Neural progenitor cell (in vitro differentiated cells): ENCODE results near the gene CC2D1A. TPM values are rescaled to one million over a fixed set of nuclear protein-coding genes. Genes with fewer than 3 reads are reported as not detected.

ENCODE experiments used
- DNase-seq: peaks from one replicate; pipeline ENCODE4 v3.0.0-alpha.2; 2016; ENCODE audit warnings: low spot score
- H2AFZ ChIP-seq: fragments of 200-600 bp; sonication (generic); replicated peaks from 2 replicates; pipeline ENCODE4 v1.6.1; 2016; ENCODE audit warnings: antibody characterized with exemption
- H3F3A ChIP-seq: fragments of 200-600 bp; sonication (generic); 2 replicates; pipeline ENCODE4 v1.6.1; 2016; ENCODE audit warnings: antibody characterized with exemption, low read depth
- H3K27ac ChIP-seq: fragments of 200-600 bp; sonication (generic); 2 replicates; pipeline ENCODE4 v1.5.1; 2016; ENCODE audit warnings: mild to moderate bottlenecking
- H3K27me3 ChIP-seq: fragments of 200-600 bp; sonication (generic); 2 replicates; pipeline ENCODE4 v1.6.1; 2016; ENCODE audit warnings: mild to moderate bottlenecking, moderate library complexity
- H3K36me3 ChIP-seq: fragments of 200-600 bp; sonication (generic); 2 replicates; pipeline ENCODE4 v1.5.1; 2016
- H3K4me1 ChIP-seq: fragments of 200-600 bp; sonication (generic); 2 replicates; pipeline ENCODE4 v1.6.1; 2016; ENCODE audit warnings: mixed run types
- H3K4me2 ChIP-seq: fragments of 200-600 bp; sonication (generic); 2 replicates; pipeline ENCODE4 v1.6.1; 2016
- H3K4me3 ChIP-seq: fragments of 200-600 bp; sonication (generic); 2 replicates; pipeline ENCODE4 v1.5.1; 2016
- H3K79me2 ChIP-seq: fragments of 200-600 bp; sonication (generic); 2 replicates; pipeline ENCODE4 v1.6.1; 2016; ENCODE audit warnings: low read depth
- H3K9ac ChIP-seq: fragments of 200-600 bp; sonication (generic); 2 replicates; pipeline ENCODE4 v1.6.1; 2016
- H3K9me3 ChIP-seq: fragments of 200-600 bp; sonication (generic); 2 replicates; pipeline ENCODE4 v1.5.1; 2016; ENCODE audit warnings: low read depth
- H4K20me1 ChIP-seq: fragments of 200-600 bp; sonication (generic); 2 replicates; pipeline ENCODE4 v1.6.1; 2016; ENCODE audit warnings: low read depth
- H3K27ac Mint-ChIP-seq: 3 replicates; pipeline ENCODE4 v1.8.0; 2021; ENCODE audit warnings: mixed read lengths
- H3K27me3 Mint-ChIP-seq: 2 replicates; pipeline ENCODE4 v1.8.0; 2022; ENCODE audit warnings: low read depth, mild to moderate bottlenecking, inconsistent platforms, moderate library complexity, mixed read lengths; ENCODE audit not compliant: insufficient read depth
- H3K36me3 Mint-ChIP-seq: 3 replicates; pipeline ENCODE4 v1.8.0; 2021; ENCODE audit warnings: mixed read lengths
- H3K4me1 Mint-ChIP-seq: 3 replicates; pipeline ENCODE4 v1.8.0; 2021; ENCODE audit warnings: mixed read lengths
- H3K4me3 Mint-ChIP-seq: 3 replicates; pipeline ENCODE4 v1.8.0; 2021; ENCODE audit warnings: mild to moderate bottlenecking, moderate library complexity, mixed read lengths
- H3K9me3 Mint-ChIP-seq: 3 replicates; pipeline ENCODE4 v1.8.0; 2020; ENCODE audit warnings: mixed read lengths
- CTCF ChIP-seq: fragments of 200-600 bp; sonication (generic); IDR thresholded peaks from 2 replicates; pipeline ENCODE4 v1.5.1; 2017; ENCODE audit warnings: antibody characterized with exemption, mild to moderate bottlenecking
- EZH2 ChIP-seq: fragments of 200-600 bp; sonication (generic); IDR thresholded peaks from 2 replicates; pipeline ENCODE4 v1.6.1; 2017; ENCODE audit warnings: antibody characterized with exemption, mild to moderate bottlenecking, moderate library complexity
- EZH2phosphoT487 ChIP-seq: fragments of 200-600 bp; sonication (generic); IDR thresholded peaks from 2 replicates; pipeline ENCODE4 v1.6.1; 2017; ENCODE audit warnings: antibody characterized with exemption
- total RNA-seq: library from RNA; depleted of rRNA; stranded (reverse); fragments of >200 nt; gene quantifications from 2 replicates; pipeline ENCODE4 v1.2.3, GENCODE V29; 2015; ENCODE audit warnings: low replicate concordance

Gene CC2D1A
- total RNA-seq, 1 donor from 2014 or later: 8.1 TPM

- Histone ChIP-seq H3K27ac (no peak overlapping the region), H3K36me3 (no peaks in the 10 kb centered on the region), H3K79me2 (no peaks in the 10 kb centered on the region), H3K27me3 (peaks cover 6% of the 10 kb centered on the region), H4K20me1 (peaks cover 2% of the 10 kb centered on the region), H2AFZ (no peak overlapping the region), H3K4me3 (no peak overlapping the region), H3K4me2 (no peak overlapping the region), H3K4me1 (peaks cover 14% of the 10 kb centered on the region), H3F3A (peaks cover 18% of the 10 kb centered on the region), H3K9ac (no peak overlapping the region), H3K9me3 (no peaks in the 10 kb centered on the region)
- Mint-ChIP-seq H3K36me3 (peaks cover 9% of the 10 kb centered on the region), H3K4me1 (peaks cover 19% of the 10 kb centered on the region), H3K27ac (no peak overlapping the region), H3K9me3 (no peaks in the 10 kb centered on the region), H3K27me3 (peaks cover 15% of the 10 kb centered on the region), H3K4me3 (no peak overlapping the region)
- TF ChIP-seq EZH2phosphoT487 (no peak), CTCF (no peak), EZH2 (no peak)
- no peak for DNase-seq
These were observed 70.4 kb downstream of the CC2D1A start for GRCh38 chr19:13976446-13976845.

GRCh38 chr19:13977803-13978202 lies 71.8 kb downstream of the CC2D1A start:
- no peaks in the 10 kb centered on the region for H3K9me3 ChIP-seq
- peaks cover 9% of the 10 kb centered on the region for H3K36me3 Mint-ChIP-seq
- peaks cover 18% of the 10 kb centered on the region for H3F3A ChIP-seq
- peak overlapping the region; percentile 85 for H3K4me2 ChIP-seq
- H3K27me3 Mint-ChIP-seq: peaks cover 15% of the 10 kb centered on the region
- H3K4me3 Mint-ChIP-seq: no peak overlapping the region
- H3K27me3 ChIP-seq: peaks cover 6% of the 10 kb centered on the region
- DNase-seq: no peak
- no peaks in the 10 kb centered on the region for H3K9me3 Mint-ChIP-seq
- no peak overlapping the region for H3K9ac ChIP-seq
- no peaks in the 10 kb centered on the region for H3K79me2 ChIP-seq
- peak overlapping the region; percentile 49 for H3K4me3 ChIP-seq
- no peak overlapping the region for H2AFZ ChIP-seq
- peaks cover 2% of the 10 kb centered on the region for H4K20me1 ChIP-seq
- no peak for TF ChIP-seq CTCF
- TF ChIP-seq EZH2: no peak
- TF ChIP-seq EZH2phosphoT487: no peak
- peaks cover 19% of the 10 kb centered on the region for H3K4me1 Mint-ChIP-seq
- H3K27ac ChIP-seq: no peak overlapping the region
- peaks cover 14% of the 10 kb centered on the region for H3K4me1 ChIP-seq
- H3K27ac Mint-ChIP-seq: no peak overlapping the region
- H3K36me3 ChIP-seq: no peaks in the 10 kb centered on the region

GRCh38 chr19:13978351-13979243 lies 72.6 kb downstream of the CC2D1A start:
- H3K36me3 Mint-ChIP-seq: peaks cover 9% of the 10 kb centered on the region
- Histone ChIP-seq H3F3A (peaks cover 18% of the 10 kb centered on the region), H3K4me1 (peaks cover 14% of the 10 kb centered on the region), H3K4me3 (peak overlapping the region; percentile 49), H3K79me2 (no peaks in the 10 kb centered on the region), H3K27ac (no peak overlapping the region), H3K27me3 (peaks cover 6% of the 10 kb centered on the region), H2AFZ (no peak overlapping the region), H3K4me2 (peak overlapping the region; percentile 85), H3K36me3 (no peaks in the 10 kb centered on the region), H4K20me1 (peaks cover 2% of the 10 kb centered on the region), H3K9ac (no peak overlapping the region), H3K9me3 (no peaks in the 10 kb centered on the region)
- H3K27me3 Mint-ChIP-seq: peaks cover 15% of the 10 kb centered on the region
- no peaks in the 10 kb centered on the region for H3K9me3 Mint-ChIP-seq
- H3K4me1 Mint-ChIP-seq: peaks cover 19% of the 10 kb centered on the region
- H3K27ac Mint-ChIP-seq: no peak overlapping the region
- H3K4me3 Mint-ChIP-seq: peak overlapping the region; percentile 50
- peak; percentile 97 for DNase-seq
- TF ChIP-seq EZH2 (no peak), CTCF (no peak), EZH2phosphoT487 (no peak)
